Measurements from ENCODE around the gene BRME1.

BRME1 gene

DNA sequence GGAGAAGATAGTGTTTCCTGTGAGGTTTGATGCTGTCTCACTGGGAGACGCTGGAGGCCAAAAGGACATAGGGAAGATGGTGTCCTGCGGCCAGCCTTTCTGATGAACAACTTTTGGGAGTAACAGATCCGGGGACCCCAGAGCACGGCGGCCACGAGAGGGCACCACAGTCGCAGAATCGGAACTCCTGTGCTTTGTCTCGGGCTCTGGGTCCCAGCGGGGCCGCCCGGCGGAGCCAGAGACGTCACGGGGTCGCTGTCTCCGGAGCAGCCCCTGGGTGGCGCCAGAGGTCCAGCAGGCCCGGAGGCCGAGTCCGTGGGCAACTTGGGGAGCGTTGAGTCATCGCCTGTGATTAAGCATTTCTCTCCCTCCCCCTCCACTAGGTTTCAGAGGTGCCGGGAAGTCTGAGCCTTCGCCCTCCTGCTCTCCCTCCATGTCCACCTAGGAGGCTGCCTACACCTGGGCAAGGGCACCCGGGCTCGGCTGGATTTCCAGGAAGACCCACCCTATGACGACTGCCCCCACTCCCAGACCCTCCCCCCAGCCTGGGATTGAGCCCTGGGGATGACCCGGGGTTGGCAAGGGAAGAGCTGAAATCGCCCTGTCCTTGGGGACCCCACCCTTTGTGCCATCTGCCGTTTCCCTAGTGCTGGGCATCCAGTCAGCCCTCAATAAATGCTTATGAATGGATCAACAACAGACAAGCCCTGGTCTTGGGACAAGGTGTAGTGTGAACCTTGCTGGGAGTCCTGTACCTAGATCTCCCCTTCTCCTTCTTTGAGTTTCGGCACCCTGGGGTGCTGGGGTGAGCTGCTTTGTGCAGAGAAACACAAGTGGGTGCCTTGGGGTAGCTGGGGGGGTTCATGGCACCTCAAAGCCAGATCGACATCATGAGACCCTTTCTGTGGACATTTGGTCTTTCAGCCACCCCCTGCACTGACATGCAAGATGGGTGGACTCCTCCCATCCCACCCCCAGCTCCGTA is 25.6 kb downstream of the BRME1 start:
- peak overlapping the region; percentile 7 for H3K4me3 ChIP-seq (ENCODE audit: control insufficient read depth, low read depth, low read length)
- TF ChIP-seq, protein P1, sequence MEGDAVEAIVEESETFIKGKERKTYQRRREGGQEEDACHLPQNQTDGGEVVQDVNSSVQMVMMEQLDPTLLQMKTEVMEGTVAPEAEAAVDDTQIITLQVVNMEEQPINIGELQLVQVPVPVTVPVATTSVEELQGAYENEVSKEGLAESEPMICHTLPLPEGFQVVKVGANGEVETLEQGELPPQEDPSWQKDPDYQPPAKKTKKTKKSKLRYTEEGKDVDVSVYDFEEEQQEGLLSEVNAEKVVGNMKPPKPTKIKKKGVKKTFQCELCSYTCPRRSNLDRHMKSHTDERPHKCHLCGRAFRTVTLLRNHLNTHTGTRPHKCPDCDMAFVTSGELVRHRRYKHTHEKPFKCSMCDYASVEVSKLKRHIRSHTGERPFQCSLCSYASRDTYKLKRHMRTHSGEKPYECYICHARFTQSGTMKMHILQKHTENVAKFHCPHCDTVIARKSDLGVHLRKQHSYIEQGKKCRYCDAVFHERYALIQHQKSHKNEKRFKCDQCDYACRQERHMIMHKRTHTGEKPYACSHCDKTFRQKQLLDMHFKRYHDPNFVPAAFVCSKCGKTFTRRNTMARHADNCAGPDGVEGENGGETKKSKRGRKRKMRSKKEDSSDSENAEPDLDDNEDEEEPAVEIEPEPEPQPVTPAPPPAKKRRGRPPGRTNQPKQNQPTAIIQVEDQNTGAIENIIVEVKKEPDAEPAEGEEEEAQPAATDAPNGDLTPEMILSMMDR (IDR thresholded peaks at IDR 0.05; ENCODE audit: control insufficient read depth, insufficient read depth, low read depth, low read length, missing control alignments), result peak; percentile 100
- DNase-seq (ENCODE audit: low read depth), result peak; percentile 77

GRCh38 chr19:13877303-13877702 is 28.6 kb downstream of the BRME1 start:
- TF ChIP-seq, protein P1 (IDR thresholded peaks at IDR 0.05; ENCODE audit: control insufficient read depth, insufficient read depth, low read depth, low read length, missing control alignments), result no peak
- no peak for DNase-seq (ENCODE audit: low read depth)
- no peak overlapping the region for H3K4me3 ChIP-seq (ENCODE audit: control insufficient read depth, low read depth, low read length)

DNA sequence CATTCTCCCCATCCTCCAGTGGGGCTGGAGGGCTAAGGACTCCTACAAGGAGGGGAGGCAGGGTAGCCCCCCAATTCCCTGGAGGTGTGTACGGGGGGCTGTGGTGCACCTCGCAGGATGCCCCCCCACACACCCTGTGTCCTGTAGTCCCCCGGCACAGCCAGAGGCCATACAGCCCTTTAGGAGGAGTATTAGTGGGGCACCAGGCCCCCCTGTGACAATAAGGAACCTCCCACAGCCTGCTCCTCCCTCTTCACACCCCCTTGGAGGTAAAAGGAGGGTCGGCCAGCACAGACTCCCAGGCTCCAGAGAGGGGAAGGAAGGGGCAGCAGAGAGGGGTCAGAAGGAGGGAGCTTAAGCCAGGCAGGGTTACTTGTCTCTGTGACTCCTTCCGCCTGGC is 29.1 kb downstream of the BRME1 start, which contains the start of gene NANOS3:
Gene NANOS3 (plus strand): TSS at position 301 of the 400 bp plus-strand sequence. CDS start 115 bp downstream, outside the sequence.
- TF ChIP-seq, protein P1 (IDR thresholded peaks at IDR 0.05; ENCODE audit: control insufficient read depth, insufficient read depth, low read depth, low read length, missing control alignments), result no peak
- H3K4me3 ChIP-seq (ENCODE audit: control insufficient read depth, low read depth, low read length), result no peak within 1 kb of the TSS
- DNase-seq (ENCODE audit: low read depth), result no peak

DNA sequence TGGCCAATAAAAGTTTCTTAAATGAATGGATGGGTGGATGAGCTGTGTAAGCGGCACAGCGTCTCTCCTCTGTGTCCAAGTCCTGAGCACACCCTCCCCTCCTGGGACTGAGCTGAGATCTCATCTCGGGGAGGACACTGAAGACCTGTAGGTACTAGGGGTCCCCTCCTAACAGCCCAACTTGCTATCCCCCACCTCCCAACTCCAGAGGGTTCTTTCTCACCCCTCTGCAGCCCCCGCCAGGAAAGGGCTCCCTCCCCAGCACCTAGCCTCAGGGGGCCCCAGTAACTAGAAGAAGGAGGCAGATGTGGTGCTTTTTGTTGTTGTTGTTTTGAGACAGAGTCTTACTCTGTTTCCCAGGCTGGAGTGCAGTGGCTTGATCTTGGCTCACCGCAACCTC is 30.1 kb downstream of the BRME1 start:
- no peak overlapping the region for H3K4me3 ChIP-seq (ENCODE audit: control insufficient read depth, low read depth, low read length)
- TF ChIP-seq, protein P1 (IDR thresholded peaks at IDR 0.05; ENCODE audit: control insufficient read depth, insufficient read depth, low read depth, low read length, missing control alignments), result no peak
- no peak for DNase-seq (ENCODE audit: low read depth)

DNA sequence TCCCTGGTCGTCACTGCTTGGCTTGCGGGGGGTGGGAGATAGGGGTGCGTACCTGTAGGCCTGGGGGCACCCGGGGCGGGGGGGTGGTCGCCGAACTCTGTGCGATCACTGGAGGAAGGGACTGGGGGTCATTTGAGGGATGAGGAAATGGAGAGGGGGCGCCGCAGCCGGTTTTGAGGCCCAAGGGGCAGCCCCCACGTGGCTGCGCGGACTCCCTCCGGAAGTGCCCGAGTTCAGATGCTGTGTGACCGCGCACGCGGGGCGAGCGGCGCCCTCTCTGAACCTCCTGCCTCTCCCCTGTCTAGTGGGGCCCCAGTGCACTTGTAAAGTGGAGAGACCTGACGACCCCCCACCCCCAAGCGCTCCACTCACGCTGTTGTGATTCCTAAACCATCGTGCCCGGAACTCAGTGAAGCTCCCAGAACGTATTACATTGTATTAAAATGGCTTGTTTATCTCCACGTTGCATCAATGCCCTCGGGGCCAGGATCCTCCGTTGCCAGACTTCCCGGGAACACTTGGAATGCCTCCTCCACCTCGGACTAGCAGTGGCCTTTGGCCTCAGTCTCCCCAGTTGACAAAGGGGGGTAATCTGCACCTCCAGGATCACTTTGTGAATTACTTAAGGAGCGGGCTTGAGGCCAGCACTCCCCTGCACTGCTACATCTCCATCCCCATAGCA is 31.9 kb downstream of the BRME1 start:
- no peak overlapping the region for H3K4me3 ChIP-seq (ENCODE audit: control insufficient read depth, low read depth, low read length)
- DNase-seq (ENCODE audit: low read depth), result no peak
- TF ChIP-seq, protein P1 (IDR thresholded peaks at IDR 0.05; ENCODE audit: control insufficient read depth, insufficient read depth, low read depth, low read length, missing control alignments), result no peak

- DNase-seq (ENCODE audit: low read depth), result no peak
- peak overlapping the region; percentile 31 for H3K4me3 ChIP-seq (ENCODE audit: control insufficient read depth, low read depth, low read length)
- TF ChIP-seq, protein P1 (IDR thresholded peaks at IDR 0.05; ENCODE audit: control insufficient read depth, insufficient read depth, low read depth, low read length, missing control alignments), result peak; percentile 13
These were observed 33.1 kb downstream of the BRME1 start for GRCh38 chr19:13872695-13873389.
